ENCODE measurements around the gene ENPP7.

DNA sequence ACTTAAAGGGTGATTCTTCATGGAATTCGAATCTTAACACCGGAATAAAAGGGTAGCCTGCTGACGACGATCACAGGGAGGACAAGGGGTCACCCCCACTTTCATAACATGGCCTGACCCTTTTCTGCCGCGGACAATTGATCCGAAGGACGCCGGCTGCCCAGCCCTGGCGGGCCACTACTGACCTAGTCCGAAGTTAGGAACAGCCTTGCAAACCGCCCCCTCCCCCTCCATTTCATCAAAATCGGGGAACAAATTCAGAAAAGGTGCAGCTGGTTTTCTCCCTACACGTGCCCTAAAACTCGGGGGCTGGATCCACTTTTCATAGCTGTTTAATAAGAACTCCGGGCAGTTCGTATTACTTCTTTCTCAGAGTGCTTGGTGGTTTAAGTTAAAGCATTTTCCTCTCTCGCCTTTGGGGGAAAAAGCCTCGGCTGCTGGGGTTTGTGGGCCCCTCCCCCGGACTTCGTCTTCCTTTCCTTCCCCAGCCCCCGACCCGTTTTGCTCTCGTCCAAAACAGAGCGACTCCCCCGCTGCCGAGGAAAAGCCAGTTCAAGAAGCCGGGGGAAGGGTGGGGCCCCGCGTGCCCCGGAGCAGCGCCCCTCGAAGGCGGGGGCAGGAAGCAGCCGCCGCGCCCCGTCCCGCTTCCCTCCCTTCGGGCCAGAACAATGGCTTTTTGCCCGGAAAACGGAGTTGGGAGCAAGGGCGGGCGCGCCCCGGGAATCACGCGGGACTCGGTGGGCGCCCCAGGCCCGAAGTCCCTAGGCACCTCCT, 46.6 kb downstream of the ENPP7 start:
- TF ChIP-seq, protein P1, sequence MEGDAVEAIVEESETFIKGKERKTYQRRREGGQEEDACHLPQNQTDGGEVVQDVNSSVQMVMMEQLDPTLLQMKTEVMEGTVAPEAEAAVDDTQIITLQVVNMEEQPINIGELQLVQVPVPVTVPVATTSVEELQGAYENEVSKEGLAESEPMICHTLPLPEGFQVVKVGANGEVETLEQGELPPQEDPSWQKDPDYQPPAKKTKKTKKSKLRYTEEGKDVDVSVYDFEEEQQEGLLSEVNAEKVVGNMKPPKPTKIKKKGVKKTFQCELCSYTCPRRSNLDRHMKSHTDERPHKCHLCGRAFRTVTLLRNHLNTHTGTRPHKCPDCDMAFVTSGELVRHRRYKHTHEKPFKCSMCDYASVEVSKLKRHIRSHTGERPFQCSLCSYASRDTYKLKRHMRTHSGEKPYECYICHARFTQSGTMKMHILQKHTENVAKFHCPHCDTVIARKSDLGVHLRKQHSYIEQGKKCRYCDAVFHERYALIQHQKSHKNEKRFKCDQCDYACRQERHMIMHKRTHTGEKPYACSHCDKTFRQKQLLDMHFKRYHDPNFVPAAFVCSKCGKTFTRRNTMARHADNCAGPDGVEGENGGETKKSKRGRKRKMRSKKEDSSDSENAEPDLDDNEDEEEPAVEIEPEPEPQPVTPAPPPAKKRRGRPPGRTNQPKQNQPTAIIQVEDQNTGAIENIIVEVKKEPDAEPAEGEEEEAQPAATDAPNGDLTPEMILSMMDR (IDR thresholded peaks at IDR 0.05) = no peak
- TF ChIP-seq POLR2A (IDR thresholded peaks at IDR 0.05) = no peak

Data from lower leg skin (tissue), 3 donors.